Stimulated activated CD4-positive, alpha-beta T cell treated with anti-CD3 and anti-CD28 coated beads, Interleukin-1b, Interleukin-23, amount 100 ng/mL, for 4 hours (primary cell): ENCODE measurements around the gene CHST13.

Source experiments
- DNase-seq, 2 donors: peaks; one replicate each; pipeline ENCODE4 v3.0.0-alpha.2; 2020; ENCODE audit warnings: low read depth in 2 of 2

CHST13 gene, protein sequence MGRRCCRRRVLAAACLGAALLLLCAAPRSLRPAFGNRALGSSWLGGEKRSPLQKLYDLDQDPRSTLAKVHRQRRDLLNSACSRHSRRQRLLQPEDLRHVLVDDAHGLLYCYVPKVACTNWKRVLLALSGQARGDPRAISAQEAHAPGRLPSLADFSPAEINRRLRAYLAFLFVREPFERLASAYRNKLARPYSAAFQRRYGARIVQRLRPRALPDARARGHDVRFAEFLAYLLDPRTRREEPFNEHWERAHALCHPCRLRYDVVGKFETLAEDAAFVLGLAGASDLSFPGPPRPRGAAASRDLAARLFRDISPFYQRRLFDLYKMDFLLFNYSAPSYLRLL

GRCh38 chr3:126523745-126524428 lies at the start of gene CHST13:
TSS of gene CHST13 (plus strand) at chr3:126524155. CDS start at chr3:126524333, 178 bp downstream.
- no peak for DNase-seq

DNA sequence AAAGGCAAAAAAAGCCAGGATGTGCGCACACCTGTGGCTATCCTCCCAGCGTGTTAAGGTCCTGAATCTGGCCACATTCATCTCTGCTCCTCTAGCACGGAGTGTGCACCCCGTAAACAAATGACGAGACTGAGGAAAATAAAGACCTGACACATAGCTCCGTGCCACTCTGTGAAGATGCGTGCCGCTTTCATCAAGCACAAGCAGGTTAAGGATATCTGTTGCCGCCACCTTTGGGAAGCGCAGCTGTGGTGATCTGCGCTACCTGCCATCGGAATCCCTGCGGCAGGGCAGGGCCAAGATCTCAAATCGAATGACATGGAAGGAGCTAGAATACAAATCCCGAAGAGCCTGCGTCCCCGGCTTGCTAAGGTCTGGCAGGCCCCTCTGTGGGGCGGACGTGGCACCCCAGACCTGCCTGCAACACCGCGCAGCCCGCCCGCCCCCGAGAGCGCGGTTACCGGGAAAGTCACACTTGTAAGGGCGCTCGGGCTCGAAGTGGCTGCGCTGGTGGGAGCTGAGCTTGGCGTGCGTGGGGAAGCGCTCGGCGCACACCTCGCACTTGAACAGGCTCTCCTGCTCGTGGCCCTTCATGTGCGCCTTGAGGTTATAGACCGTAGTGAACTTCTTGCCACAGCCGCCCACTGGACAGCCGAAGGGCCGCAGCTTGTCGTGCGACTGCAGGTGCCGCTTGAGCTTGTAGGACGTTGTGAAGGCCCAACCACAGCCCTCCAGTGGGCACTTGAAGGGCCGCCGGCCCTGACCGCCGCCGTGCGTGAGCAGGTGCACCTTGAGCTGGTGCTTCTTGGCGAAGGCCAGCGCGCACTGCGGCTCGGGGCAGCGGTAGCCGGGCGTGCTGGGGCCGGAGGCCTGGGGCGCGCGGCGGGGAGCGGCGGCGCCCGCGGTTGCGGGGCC lies 49.2 kb upstream of the CHST13 start:
- peak in 1 of 2 donors; percentile 32 for DNase-seq

GRCh38 chr3:126475413-126476114 lies 48.4 kb upstream of the CHST13 start, which contains the start of gene ZXDC:
TSS of gene ZXDC (minus strand) at chr3:126475891. CDS start at chr3:126475865, 26 bp downstream.
- DNase-seq, result peak; percentile 90 to 92

DNA sequence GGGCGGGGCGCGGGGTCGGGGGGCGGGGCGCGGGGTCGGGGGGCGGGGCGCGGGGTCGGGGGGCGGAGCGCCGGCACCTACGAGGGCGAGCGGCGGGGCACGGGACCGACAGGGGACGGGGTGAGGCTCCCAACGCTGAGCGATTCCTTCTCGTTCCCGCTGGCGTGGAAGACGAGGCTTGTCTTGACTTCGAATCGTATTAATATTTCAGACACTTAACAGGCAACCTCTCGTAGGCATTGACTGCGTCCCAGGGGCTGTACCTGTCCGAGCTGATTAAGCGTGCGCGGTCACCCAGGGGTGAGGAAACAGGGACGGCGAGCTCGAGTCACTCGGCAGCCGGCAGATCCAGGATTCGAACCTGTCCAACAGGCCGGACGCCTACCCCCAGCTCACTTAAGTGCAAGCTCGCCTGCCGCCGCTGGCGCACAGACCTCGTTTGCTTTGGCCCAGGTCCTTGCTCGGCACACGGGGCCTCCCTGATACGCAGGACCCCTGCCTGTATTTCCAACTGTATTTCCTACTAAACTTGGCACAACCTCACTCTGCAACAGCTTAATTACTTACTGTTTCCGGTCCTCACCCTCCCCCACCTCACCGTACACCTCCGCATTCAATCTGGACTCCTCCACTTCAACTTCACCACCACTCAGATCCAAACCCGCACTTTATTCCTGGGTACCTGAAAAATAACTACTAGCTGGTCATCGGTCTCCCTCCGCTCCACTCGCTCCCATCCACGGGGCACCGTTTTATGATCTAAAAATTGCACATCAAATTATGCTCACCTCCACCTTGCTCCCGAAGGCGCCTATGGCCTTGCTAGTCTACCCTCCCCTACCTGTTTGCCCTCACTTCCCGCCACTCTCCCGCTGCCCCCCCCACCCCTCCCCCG lies 47.5 kb upstream of the CHST13 start:
- no peak for DNase-seq

DNA sequence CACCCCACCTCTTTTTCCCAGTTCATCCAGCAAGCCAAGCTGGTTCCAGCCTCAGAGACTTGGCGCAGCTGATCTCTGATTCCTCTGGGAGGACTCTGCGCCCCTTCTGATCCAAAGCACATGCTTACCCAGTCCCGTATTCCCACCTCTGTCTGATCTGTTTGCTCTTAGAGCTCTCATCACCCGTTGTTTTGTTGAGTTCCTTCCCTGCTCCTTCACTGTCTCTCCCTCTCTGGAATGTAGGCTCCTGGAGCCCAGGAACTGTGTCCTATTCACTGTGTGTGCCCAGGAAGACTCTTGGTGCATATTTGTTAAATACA lies 46.9 kb upstream of the CHST13 start:
- no peak for DNase-seq

DNA sequence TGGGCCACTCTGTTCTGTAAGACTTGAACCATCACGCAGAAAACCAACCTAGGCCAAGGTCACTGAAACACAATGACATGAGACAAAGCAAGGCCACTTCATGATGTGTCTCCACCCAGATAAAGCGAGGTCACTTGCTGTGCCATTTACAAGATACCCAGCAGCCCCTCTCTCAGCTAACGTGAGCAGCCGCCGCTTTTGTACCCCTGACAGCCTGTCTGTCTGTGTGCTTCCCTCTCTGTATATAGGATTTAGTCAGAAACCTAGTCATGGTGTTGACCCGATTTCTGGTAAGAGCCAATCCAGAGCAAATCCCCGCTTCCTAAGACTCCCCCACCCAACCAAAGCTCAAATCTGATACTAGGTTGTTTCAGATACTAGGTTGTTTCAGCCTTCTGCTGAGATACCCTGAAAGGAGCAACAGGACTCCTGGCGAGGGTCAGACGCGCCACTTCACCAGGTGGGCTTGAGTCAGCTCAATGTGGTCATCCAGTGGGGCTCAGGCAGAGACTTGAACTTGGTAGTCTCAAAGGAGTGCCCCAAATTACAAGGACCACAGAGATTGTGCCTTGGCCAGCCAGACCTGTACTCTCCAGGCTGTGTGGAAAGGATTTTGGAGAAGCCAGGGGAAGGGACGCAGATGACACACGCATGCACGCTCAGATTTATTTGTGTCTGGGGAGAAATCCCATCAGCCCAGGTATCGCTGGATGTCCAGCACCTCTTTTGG lies 45.2 kb upstream of the CHST13 start:
- DNase-seq, result no peak

DNA sequence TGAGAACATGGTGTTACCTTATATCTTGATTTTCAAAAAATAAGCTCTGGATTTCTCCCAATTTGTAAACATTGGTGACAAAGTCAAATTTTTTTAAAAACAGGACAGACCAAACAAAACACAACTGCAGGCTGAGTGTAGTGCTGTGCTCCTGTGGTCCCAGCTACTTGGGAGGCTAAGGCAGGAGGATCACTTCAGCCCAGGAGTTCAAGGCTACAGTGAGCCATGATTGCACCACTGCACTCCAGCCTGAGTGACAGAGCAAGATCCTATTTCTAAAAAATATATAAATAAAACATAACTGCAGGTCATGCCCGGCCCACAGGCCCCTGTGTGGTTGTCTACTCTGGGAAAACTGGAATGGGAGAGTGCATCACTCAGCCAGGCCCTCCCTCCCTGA lies 44.3 kb upstream of the CHST13 start:
- DNase-seq, result no peak

DNA sequence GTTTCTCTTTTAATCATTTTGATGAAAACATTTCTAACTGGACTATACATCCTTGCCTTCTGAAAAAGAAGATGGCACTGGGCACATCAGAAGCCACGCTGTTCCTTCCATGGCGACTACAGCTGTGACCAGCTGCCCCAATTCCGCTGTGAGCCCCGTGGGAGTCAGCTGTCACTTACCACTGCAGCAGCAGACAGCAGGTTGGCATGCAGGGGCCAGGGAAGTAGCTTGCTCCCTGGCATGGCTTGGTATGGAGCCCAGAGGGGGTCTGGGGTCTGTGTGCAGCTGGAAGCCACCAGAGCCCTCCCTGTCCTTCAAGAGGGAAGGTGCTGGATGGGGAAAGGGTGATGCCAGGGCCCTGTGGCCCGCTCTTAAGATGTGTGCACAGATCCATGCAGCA lies 43.7 kb upstream of the CHST13 start:
- DNase-seq, result no peak

- DNase-seq, result no peak
Observed at GRCh38 chr3:126480861-126481260, 43.1 kb upstream of the CHST13 start.

DNA sequence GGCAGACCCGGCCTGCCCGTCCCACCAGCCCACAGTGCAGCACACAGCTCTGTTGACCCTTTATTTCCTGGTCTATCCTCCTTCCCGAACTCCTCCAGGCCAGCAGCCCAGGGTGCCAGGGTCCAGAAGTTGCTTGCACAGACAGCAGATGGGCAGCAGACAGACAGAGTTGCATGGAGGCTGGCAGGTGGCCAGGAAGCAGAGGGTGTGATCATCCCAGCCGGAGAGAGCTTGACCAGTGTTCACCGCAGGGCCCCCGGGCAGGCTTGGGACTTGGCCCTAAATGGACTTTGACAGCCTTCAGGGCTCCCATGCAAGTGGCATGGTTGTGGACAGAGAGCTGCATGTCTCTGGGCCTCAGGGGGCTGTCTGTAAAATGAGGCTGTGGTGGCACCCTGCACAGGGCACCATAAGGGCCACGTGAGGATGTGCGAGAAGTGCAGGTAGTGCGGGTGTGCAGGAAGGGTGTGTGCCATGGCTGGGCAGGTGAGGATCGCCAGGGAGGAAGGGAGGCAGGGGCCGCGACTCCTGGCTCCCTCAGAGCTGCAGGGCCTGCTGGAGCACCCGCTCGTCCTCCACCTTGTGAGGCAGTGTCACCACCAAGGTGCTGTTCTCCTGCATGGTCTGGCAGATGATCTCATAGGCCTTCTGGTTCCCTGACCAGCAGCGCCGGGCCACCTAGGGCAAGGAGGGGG lies 42.0 kb upstream of the CHST13 start:
- no peak for DNase-seq

DNA sequence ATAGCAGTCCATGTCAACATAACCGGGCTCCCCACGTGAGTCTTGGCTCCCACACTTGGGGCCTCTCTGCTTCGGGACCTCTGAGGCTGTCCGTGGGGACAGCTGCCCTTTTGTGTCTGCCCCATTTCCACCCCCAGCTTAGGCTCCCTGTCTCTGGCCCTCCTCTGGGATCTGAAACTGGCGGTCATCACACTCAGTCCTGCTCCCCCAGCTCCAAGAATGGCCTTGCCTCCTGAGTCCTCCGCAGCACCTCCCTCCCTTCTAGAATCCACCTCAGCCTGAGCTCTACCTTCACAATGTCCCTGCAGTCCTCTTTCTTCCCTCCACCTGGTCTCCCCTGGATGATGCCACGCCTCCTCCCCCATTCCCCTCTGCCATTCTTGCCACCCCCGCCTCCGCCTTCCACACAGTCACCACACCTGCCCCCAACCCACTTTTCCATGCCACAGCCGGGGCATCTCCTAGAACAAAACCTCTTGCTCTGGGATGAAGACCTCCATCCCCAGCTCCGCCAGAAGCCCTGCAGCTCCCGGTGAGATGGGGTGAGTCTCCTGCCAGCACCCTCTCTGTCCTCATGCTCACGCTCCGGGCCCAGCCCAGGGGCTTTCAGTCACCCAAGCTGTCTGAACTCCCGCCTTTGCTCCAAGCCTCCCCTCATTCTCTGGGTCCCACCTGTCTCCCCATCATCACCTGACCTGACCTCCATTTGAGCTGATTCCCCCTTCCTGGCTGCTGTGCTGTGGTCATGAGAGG lies 41.3 kb upstream of the CHST13 start:
- DNase-seq, result no peak

DNA sequence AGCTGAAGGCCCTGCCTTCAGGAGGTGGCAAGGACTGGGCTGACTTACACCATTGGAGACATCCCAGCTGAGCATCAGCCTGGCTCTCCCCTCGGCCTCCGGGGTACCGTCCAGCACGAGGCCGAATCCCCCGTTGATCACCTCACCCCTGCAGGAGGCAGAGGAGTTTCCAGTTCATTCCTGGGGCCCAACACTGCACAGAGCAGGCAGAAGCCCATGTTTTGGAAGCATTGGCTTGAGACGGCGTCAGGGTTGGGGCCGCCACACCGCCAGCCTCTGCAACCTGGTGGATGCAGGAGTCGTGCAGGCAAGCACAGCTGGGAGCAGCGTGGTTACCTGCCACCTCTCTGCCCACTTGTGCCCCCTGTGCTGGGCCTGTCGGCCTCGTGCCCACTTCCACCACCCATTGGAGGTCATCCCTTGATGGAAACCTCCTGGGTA lies 40.6 kb upstream of the CHST13 start:
- DNase-seq, result no peak

DNA sequence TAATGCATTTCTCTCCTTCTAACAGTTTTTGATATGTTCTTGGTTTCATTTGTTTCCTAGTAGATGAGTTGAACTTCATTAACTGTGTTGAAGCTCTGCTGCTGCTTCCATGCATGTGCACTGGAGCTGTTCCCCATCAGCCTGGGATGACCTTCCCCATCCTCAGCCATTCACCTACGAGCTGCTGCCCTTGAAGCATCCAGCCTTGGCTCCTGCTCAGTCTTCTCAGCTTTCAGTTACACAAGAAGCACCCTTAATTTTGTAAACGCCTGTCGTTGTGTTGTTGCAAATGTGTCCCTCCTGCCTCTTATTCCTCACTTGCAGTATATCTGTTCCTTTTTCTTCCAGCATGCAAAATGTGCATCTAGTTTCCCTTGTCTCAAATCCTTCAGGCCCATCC lies 39.8 kb upstream of the CHST13 start:
- no peak for DNase-seq

- DNase-seq, result no peak
Observed at GRCh38 chr3:126484662-126485061, 39.3 kb upstream of the CHST13 start.

GRCh38 chr3:126485176-126485897 lies 38.6 kb upstream of the CHST13 start:
- DNase-seq, result no peak

DNA sequence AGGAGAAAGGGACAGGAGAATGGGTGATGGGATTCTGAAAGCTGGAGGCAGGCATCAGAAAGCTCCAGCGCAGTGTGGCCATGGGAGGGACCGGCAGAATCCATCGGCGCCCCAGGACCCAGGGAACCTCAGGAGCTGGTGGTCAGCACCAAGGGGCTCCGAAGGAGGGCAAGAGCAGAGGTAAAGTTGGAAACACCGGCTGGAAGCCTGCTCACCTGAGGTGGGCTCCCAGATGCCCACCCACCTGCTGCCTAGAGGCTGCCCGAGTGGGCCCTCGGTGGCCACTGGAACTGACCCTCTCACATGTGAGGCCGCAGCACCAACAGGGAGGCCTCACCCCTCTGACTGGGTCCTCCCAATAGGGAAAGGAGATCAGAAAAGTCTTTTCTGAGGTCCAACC lies 38.0 kb upstream of the CHST13 start:
- no peak for DNase-seq

- DNase-seq, result no peak
Observed at GRCh38 chr3:126486360-126486847, 37.6 kb upstream of the CHST13 start.
